HG03159 (cell line): ENCODE data around the gene FOXN3.
A peak's percentile ranks its signal among the peaks of the same experiment; 100 is the strongest.

ENCODE experiments used
- ATAC-seq: cut with Tn5 transposase; IDR thresholded peaks from one replicate; pipeline ENCODE4 v1.9.1; 2021; ENCODE audit warnings: mild to moderate bottlenecking, moderate library complexity; ENCODE audit not compliant: unreplicated experiment

The FOXN3 gene

DNA sequence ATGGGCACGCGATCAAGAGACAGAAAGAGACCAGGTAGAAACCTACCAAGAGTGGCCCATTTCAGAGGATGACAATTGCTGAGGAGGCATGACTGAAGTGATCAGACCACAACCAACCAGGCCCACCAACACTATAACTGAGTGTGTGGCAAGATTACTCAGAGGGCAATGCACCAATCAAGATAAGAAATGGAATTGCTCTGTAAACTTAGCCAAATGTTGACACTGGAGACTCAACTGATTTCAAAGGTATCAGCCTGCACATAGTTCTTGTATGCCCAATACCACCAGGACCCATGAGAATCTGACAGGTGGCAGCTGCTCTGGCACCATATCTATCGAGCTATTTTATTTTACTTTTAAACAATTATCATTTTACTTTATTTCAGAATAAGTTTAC, 128.9 kb downstream of the FOXN3 start:
- no peak for ATAC-seq

DNA sequence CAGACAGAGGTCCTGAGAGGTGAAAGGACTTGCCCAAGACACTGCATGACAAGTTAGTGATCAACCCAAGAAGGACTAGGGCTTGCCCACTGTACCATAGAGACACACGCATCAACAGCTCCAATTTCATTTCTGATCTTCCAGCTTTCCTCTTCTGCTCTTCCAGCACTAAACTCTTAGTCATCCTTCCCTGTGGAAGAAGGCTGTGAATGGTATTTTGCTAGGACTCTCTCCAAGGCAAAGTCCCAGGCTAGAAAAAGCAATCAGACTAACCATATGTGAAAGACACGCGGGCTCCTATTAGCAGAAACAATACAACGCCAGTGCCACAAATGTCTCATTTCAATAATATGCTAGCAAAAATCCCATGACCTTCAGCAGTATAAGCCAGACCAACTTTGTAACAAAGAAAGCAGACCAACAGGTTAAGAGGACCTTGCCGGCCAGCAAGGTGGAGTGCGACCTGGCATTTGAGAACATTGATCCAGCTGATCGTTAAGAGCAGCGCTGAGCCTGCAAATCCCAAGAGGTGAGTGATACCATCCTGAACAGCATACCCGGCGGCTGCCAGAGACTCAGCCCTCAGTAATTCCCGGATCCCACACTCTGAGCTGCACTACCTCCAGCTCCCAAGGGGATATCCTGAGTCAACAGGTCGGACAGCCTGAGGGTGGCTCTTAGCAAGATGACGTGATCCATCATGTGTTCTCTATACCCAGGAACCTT, 132.5 kb downstream of the FOXN3 start:
- no peak for ATAC-seq

GRCh38 chr14:89283327-89284060, 133.5 kb downstream of the FOXN3 start:
- peak; percentile 70 for ATAC-seq

DNA sequence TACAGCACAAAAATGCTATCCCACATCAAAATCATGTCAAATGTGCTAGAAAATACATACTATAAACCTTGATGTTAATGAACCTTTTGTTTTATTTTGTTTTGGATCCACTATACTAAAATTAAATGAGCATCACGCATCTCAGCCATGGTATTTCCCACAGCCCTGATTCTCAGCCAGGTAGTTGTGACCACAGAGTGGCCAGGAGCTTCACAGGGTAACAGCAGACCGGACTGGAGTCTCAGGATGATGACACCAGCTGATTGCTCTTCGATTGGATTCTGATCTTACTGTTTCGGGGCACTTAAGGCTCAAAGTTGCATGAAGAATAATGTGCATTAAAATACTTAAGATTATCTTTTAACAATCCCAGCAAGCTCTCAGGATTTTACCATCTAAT, 134.8 kb downstream of the FOXN3 start:
- no peak for ATAC-seq

DNA sequence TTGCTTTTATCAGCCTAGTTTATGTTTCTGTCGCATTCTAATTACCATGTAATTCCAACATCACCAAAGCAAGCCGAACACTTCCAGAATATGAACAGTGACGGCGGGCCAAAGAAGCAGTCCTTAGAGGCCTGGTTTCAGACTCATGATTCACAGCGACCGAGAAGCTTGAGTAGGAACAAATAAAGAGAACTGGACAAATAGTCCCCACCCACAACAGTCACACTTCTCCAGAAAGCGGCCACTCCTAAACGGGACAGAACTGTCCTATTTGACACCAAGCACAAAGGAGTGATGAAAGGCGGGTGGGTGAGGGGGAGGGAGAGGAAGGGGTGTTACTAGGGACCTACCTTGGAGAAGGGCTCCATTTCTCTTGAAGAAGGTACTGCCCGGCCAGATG, 136.4 kb downstream of the FOXN3 start:
- ATAC-seq, result no peak

- no peak for ATAC-seq
Measured at GRCh38 chr14:89279649-89280232, 137.3 kb downstream of the FOXN3 start.

- no peak for ATAC-seq
Measured at GRCh38 chr14:89277203-89277602, 139.8 kb downstream of the FOXN3 start.

GRCh38 chr14:89276424-89276975, 140.5 kb downstream of the FOXN3 start:
- peak; percentile 85 for ATAC-seq

GRCh38 chr14:89270439-89271227, 146.4 kb downstream of the FOXN3 start:
- ATAC-seq, result peak; percentile 68

DNA sequence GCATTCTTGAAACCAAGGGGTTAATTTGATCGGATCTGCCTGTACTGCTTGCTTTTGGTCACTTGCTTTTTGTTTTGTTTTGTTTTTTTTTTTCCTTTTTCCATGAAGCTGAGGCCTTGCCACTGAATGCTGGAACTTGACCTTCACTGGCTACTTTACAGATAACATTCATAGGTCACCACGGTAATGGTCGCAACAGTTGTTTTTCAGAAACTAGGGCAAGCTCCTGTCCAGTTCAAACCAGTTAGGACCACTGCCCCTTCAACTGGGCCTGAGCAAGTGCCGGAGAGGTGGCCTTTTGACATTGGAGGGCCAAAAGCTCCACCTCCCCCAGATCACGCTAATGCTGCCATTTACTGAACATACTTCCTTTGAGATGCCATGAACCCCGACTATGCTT, 147.6 kb downstream of the FOXN3 start:
- ATAC-seq, result no peak

DNA sequence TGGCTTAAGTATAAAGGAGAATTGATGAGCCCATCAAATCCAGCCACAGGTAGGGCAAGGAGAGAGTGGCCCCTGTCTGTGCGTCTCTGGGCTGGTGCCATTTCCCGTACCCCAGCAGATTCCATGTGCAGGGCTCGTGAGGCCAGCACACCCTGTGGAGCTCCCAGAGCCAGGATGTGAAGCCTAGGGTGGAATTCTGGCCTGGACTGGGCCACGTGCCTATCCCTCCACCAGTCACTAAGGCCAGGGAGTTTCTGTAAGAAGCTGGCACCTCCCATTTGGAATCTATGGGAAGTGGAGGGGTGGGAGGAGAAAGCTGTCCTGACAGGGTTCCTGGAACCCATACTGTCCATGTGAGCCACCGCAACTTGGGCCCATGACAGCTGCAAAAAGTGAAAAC, 148.5 kb downstream of the FOXN3 start:
- no peak for ATAC-seq

DNA sequence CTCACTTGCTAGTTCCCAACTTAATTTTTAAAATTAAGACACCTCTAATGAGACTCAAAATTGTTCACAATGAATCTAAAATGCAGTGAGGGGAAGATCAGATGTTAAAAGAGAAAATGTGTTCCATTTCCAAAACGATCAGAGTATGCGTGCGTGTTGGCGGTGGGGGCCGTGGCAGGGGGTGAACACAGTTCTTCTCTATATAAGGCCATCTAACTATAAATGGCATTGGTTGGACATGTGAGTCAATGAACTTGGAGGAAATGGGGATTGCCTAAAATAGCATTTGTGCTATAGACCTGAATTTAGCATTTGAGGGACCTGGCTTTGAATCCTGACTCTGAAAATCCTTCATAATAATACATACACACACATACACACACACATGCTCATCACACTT, 149.4 kb downstream of the FOXN3 start:
- no peak for ATAC-seq

DNA sequence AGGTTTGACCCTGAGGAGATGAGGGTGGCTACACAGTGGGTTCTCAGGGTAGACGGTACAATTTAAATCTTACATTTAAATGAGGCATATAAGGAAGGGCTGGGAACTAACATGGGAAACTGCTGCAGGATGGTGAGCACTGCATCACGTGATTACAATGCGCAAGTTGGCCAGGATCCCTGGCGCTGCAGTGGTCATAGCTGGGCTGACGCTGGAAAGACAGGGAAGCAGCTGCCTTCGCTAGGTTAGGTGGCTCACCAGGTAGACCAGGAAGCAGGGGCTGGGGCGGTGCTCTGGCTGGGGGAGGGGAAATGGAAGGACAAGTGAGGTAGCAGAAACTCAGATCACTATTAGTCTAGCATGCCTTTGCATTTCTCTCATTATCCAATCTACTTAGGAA, 149.9 kb downstream of the FOXN3 start:
- ATAC-seq, result no peak

- ATAC-seq, result no peak
Measured at GRCh38 chr14:89266754-89267153, 150.3 kb downstream of the FOXN3 start.

DNA sequence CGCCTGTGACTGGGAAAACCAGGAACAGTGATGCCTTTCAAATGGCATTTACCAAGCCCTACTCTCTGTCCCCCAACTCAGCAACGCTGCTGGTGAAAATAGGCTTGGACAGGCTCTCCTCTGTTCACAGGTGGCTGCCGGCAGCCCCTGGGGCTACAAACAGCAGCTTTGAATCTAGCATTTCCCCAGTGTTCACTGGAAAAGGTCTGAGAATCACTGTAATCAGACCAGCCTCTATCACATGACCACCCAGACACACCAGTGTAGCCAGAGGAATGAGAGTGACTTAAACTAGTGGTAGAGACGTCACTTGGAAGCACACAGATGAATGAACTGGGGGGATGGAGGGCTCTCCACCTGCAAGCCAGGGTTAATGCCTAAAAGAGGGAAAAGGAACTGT, 151.8 kb downstream of the FOXN3 start:
- no peak for ATAC-seq

- no peak for ATAC-seq
Measured at GRCh38 chr14:89264196-89264800, 152.7 kb downstream of the FOXN3 start.

DNA sequence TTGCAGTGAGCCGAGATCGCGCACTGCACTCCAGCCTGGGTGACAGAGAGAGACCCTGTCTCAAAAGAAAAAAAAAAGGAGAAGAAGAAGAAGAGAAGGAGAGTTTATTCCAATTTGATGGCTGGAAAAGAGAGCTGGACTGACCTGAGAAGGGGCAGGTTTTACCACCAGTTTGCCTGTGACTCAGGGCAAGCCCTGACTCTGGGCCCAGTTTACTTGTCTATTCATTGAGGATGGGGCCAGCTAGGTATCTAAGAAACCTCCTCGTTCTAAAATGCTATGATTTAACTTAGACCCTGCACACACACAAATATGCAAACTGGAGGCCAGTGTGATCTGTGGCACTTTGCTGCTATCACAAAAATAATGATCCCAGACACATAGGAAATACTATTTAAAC, 155.0 kb downstream of the FOXN3 start:
- ATAC-seq, result no peak

DNA sequence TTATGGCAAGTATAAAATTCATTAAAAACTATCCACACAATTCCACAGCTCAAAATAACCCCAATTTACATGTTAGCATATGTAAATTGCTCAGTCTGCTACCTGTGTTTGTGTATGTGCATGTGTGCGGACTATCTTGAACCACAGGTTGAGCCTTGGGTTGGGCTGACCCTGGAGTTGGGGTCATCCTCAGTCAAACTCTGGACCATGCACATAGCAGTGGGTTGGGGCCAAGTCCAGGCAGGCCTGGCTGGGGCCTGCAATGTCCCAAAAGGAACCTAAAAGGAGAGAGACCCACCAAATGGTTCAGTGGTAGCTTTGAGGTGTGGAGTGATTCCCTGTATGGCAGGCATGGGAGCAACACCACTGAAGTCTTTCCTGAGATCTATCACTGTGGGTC, 156.1 kb downstream of the FOXN3 start:
- ATAC-seq, result no peak

DNA sequence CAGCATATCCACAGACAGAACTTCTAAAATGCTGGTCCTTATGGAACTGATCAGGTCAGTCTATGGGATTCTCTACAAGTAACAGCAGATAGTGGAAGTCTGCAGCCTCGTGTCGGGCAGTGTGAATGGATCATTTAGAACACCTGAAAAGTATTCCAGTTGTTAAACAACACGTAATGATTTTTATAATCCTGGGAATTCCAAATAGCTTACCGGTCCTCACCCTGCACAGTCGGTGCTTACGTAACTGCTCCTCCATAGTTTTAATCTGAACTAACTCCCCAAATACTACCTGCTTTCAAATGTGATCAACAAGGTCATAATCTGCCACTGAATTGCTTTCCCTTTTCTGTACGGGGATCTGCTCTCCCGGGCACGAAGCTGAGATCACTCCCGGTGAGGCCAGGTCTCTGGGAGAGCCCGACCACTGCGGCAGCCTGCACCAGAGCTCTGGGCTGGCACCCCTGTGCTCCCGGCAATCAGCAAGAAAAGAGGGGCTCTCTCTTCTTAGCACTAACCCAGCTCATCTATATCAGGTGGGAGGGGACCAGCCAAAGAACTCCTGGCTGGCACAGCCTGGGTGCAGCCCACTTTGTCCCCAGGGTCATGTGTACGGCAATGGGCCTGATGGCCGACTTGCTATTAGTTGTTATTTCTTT, 157.0 kb downstream of the FOXN3 start:
- no peak for ATAC-seq

DNA sequence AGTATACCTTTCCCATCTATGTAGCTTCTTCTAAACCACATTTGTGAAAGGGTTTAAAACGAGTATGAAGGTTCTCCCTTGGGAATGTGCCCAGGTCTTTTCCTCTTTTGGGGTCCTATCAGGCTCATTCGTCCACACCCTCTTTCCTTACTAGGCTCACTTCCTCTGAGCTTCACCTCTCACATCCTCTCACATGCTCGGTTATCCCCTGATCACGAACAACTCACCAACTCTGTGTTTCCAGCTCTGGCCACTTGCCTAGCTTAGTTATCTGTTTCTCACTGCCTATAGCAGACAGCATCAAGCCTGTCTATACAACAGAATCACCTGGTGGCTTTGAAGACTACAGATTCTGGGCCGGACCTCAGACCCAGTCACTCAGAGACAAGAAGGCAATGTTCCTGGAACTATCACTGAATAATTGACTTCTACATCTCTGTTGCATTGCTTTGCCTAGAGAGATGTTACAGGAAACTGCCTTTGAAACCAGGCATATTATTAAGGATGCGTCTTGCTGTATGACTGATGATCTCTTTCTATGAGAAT, 158.2 kb downstream of the FOXN3 start:
- ATAC-seq, result no peak
